GM18868 (cell line): Measurements from ENCODE around the gene FOXJ1.

Source experiments
- ATAC-seq: cut with Tn5 transposase; IDR thresholded peaks from one replicate; pipeline ENCODE4 v1.9.1; 2021; ENCODE audit warnings: mild to moderate bottlenecking, moderate library complexity; ENCODE audit not compliant: unreplicated experiment

FOXJ1 gene

GRCh38 chr17:76160896-76161528 lies 20.0 kb upstream of the FOXJ1 start:
- ATAC-seq: no peak

- ATAC-seq: no peak
Observed at GRCh38 chr17:76159157-76159556, 18.1 kb upstream of the FOXJ1 start.

DNA sequence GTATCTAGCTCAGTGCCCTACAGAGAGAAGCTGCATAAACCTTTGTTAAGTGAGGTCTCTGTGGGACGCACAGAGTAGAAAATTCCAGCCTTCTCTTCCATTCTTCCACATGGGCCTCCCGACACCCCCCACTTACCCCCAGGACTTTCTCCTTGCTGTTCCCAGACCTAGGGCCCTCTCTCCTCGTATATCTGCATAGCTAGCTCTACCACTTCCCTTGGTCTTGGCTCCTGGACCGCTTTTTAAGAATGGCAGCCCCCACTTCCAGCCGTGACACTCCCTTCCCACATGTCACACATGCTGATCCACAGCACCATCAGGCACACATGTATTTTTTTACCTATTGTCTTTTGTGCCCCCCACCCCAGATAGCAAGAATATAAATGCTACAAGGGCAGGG lies 16.7 kb upstream of the FOXJ1 start:
- no peak for ATAC-seq

DNA sequence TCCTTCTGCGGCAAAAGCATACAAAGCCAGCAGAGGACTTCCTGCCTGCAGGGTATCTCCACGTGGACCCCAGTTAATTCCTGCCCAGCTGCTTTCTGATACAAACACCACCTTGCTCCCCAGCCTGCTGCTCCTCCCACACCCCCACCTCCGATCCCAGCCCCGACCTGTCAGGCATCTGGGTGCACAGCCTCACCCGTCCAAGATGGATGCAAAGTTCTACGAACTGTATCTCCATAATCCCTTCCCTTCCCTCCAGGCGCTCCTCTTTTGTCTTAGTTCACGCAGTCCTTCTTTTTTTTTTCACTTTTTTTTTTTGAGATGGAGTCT lies 15.6 kb upstream of the FOXJ1 start:
- no peak for ATAC-seq

DNA sequence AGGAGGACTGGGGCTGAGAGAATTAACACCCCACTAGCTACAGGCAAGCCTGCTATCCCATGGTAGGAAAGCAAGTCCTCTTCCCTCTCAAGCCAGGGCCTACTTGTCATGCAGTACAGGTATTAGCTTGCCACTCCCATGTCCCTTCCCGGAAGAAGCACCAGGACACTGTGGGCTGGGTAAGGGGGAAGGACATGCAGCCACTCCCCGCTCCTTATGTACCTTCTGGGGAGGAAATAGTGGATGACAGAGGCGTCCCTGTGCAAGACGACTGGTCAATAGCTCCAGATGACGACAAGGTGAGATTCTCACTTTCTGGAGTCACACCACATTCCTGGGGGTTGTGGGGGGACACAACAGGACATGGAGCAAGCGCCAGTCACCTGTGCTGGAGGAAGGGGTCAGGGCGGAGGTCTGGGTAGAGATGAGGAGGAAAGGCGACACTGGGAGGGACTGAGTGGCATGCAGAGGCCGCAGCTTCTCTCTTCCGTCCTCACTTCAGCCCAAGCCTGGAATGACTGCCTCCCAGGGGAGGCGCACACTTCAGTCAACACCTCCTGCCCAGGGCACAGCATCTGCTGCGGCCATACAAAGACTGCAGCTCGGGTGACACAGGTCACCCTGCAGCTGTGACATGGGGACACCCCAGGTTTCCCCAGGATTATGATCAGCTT lies 15.1 kb upstream of the FOXJ1 start:
- no peak for ATAC-seq

GRCh38 chr17:76154936-76155845 lies 14.1 kb upstream of the FOXJ1 start:
- no peak for ATAC-seq

GRCh38 chr17:76154292-76154691 lies 13.2 kb upstream of the FOXJ1 start:
- no peak for ATAC-seq

GRCh38 chr17:76153640-76154039 lies 12.6 kb upstream of the FOXJ1 start:
- ATAC-seq: no peak

DNA sequence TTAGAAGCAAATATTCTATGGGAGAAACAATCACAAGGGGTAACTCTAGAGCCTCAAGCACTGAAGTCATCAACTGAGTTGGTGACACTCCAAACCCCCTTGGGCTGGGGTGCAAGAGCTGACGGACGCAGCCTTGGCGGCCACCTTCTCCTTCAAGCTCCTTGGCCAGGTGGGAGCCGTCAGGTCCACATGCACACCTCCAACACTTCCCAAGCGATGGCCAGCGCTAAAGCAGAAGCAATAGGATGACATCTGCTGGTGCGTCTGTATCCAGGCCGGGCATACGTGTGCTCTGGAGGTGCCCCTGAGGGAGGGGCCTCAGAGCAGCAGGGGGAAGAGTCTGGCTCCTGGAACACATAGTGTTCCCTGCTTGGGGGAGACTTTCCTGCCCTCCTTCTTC lies 12.2 kb upstream of the FOXJ1 start:
- no peak for ATAC-seq

DNA sequence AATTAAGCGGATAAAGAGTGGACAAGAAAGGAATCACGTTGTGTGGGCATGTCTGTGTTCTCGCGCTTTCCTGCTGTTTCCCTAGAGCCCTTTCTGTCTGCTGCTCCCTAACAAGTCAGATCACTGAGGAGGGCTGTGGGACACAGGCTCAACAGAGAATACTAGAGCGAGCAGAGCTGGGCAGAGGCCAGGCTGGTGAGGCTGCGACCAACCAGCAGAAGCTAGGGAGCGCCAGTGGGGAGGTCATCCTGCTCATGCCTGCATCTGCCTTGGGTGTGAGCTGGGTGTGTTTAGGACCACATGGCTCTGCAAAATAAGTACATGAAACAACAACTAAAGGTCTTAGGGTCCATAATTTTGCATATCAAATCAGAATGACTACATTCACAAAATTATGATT lies 11.5 kb upstream of the FOXJ1 start:
- no peak for ATAC-seq

- ATAC-seq: no peak
Observed at GRCh38 chr17:76151896-76152454, 10.9 kb upstream of the FOXJ1 start.

DNA sequence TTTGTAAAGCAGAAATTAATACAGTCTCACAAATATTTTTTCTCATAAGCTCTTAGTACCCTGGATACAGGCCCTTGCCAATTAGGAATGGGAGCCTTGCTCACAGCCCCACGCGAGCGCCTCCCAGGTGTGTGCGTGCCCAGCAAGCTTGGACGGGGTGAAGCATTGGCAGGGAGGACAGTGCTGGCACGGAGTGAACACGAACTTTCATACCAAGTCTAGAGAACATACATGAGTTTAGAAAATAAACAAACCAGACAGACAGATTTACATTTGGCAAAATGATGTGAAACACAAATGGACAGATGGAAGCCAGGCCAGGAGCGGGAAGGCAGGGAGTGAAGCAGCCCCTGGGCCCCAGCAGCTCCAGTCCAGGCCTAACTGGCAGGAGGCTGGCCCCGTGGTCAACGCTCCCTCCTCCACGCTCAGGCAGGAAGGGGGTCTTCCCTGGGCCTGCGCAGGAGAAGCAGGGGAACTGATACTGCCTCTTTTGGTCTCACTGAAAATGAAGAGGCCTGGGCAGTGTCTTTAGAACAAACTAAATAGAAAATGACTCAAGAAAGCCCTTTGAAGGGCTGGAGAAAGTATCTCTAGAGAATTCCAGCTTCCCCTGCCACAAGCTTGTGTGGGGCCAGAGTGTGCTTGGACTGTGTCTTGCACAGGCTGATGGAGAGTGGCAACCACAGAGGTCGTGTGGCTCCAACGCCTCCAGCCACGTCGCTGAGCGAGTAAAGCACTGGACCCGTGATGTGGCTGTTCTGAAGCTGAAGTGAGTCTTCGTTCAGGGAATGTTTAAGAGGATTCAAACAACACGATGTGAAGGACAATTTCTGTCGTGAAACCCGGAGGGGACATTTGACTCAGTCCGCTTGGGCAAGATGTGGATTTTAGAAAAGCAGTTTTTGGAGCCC lies 9.9 kb upstream of the FOXJ1 start:
- no peak for ATAC-seq

DNA sequence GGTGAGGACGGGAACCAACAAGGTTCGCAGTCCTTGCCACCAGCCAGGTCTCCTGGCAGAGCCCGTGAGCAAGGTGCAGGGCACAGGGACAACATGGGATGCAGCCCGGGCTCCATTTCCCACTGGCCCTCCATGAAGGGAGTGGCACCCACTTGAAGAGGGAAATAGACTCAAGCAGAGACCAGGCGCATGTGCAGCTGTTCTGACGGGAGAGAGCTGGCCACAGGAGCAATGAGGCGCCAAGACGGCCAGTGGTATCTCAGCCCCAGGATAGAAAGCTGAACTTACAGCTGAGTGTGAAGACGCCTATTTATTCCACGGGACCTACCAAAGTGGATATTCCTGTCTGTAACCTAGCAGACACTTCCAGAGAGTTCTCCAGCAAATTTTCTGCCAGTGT lies 8.2 kb upstream of the FOXJ1 start:
- no peak for ATAC-seq

- no peak for ATAC-seq
Observed at GRCh38 chr17:76148015-76148326, 6.9 kb upstream of the FOXJ1 start.

GRCh38 chr17:76147211-76148014 lies 6.4 kb upstream of the FOXJ1 start:
- no peak for ATAC-seq

- ATAC-seq: no peak
Observed at GRCh38 chr17:76146053-76146851, 5.2 kb upstream of the FOXJ1 start.

DNA sequence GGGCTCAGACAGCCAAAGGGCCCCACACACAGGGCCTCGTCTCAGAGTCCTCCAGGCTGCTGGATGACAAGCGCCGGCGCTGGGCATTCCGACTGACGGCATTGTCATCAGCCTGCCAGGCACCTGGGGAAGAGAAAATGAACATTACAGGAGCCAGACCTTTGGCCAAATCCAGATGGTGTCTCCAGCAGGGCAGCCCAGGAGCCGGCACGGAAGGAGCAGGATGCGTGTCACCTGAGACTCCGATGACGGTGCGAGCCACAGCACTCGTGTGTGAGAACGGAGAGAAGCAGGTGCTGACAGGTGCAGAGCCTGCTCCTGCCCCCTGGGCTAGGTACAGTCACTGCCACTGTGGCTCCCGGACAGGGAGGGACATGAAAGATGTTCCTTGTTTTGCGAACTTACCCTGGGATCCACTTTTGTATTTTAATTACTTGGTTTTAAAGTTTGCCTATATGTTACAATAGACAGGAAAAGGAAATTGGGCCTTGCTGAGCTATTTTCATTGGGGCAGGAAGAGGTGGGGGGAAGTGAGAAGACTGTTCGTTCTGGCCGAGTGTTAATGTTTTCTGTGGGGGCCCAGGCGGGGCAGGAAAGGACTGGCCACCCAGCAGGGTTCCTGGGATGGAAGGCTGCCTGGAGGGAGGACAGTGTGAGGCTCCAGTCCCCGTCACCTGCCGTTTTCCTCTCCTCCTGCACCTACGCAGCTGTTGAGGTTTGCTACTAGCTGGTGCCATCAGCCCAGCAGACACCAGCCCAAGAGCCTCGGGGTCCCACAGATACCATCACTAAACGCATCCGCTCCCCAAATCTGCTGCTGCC lies 4.4 kb upstream of the FOXJ1 start:
- ATAC-seq: no peak

- no peak for ATAC-seq
Observed at GRCh38 chr17:76142585-76143041, 1.6 kb upstream of the FOXJ1 start.
